CD14-positive monocyte (primary cell): Measurements from ENCODE around the gene PSMB1. TPM values are rescaled to one million over a fixed set of nuclear protein-coding genes. Genes with fewer than 3 reads are reported as not detected.

ENCODE experiments used
- DNase-seq, 3 donors: peaks; one replicate each; pipeline ENCODE4 v3.0.0-alpha.2; 2011 to 2022
- H2AFZ ChIP-seq: 2 replicates; pipeline ENCODE4 v1.6.0; 2012; ENCODE audit warnings: mild to moderate bottlenecking, low read depth, low read length, inconsistent platforms; ENCODE audit not compliant: insufficient read depth, poor library complexity, severe bottlenecking
- H3K27ac ChIP-seq, 2 donors: 1 replicate in 1 of 2; 2 replicates in 1 of 2; pipeline ENCODE4 v1.5.1; 2012 to 2013; ENCODE audit warnings: low read length in 2 of 2, control low read depth in 1 of 2, inconsistent platforms in 1 of 2, low read depth in 1 of 2, mild to moderate bottlenecking in 1 of 2
- H3K27me3 ChIP-seq, 2 donors: one replicate each; pipeline versions ENCODE4 v1.6.0 to v1.6.1; 2011 to 2013; ENCODE audit warnings: low read length in 2 of 2; ENCODE audit not compliant: control insufficient read depth in 2 of 2, insufficient read depth in 2 of 2
- H3K36me3 ChIP-seq, 2 donors: replicated peaks in 1 of 2; 1 replicate in 1 of 2; 2 replicates in 1 of 2; pipeline versions ENCODE4 v1.5.1 to v1.6.1; 2012 to 2013; ENCODE audit warnings: low read length in 2 of 2, control low read depth in 1 of 2, inconsistent platforms in 1 of 2, mild to moderate bottlenecking in 1 of 2; ENCODE audit not compliant: insufficient read depth in 2 of 2, control insufficient read depth in 1 of 2
- H3K4me1 ChIP-seq, 2 donors: 1 replicate in 1 of 2; 2 replicates in 1 of 2; pipeline versions ENCODE4 v1.5.1 to v1.6.1; 2012 to 2013; ENCODE audit warnings: low read length in 2 of 2, control low read depth in 1 of 2, inconsistent platforms in 1 of 2, mild to moderate bottlenecking in 1 of 2, moderate library complexity in 1 of 2; ENCODE audit not compliant: insufficient read depth in 2 of 2, control insufficient read depth in 1 of 2
- H3K4me2 ChIP-seq: replicated peaks from 2 replicates; pipeline ENCODE3; 2012; ENCODE audit warnings: low read length, moderate library complexity, mild to moderate bottlenecking; ENCODE audit not compliant: poor library complexity, severe bottlenecking; ENCODE audit errors: extremely low read depth
- H3K4me3 ChIP-seq, 3 experiments: fragments of 200-600 bp in 1 of 3; sonication (generic) in 1 of 3; replicated peaks in 1 of 3; 1 replicate in 2 of 3; 2 replicates in 1 of 3; pipeline ENCODE4 v1.5.1; 2011 to 2013; ENCODE audit warnings: low read length in 3 of 3, mild to moderate bottlenecking in 3 of 3, control low read depth in 2 of 3, low read depth in 2 of 3, inconsistent platforms in 1 of 3, moderate library complexity in 1 of 3
- H3K79me2 ChIP-seq: 2 replicates; pipeline ENCODE4 v1.6.0; 2012; ENCODE audit warnings: mild to moderate bottlenecking, control low read depth, inconsistent platforms, low read length, moderate library complexity; ENCODE audit not compliant: insufficient read depth
- H3K9ac ChIP-seq: 2 replicates; pipeline ENCODE4 v1.6.0; 2017; ENCODE audit warnings: low read length, mild to moderate bottlenecking; ENCODE audit not compliant: insufficient read depth, poor library complexity, severe bottlenecking
- H3K9me3 ChIP-seq, 2 donors: replicated peaks in 1 of 2; 1 replicate in 1 of 2; 2 replicates in 1 of 2; pipeline versions ENCODE4 v1.5.1 to v1.6.1; 2012 to 2013; ENCODE audit warnings: low read length in 2 of 2, control low read depth in 1 of 2; ENCODE audit not compliant: control insufficient read depth in 1 of 2, insufficient read depth in 1 of 2
- H4K20me1 ChIP-seq: 2 replicates; pipeline ENCODE4 v1.6.0; 2012; ENCODE audit warnings: mild to moderate bottlenecking, low read length, control low read depth, moderate library complexity; ENCODE audit not compliant: insufficient read depth
- H3K27ac Mint-ChIP-seq, 7 donors: one replicate each; pipeline ENCODE4 v1.8.0; 2020; ENCODE audit warnings: mild to moderate bottlenecking in 7 of 7, mixed read lengths in 7 of 7, moderate library complexity in 6 of 7, inconsistent platforms in 2 of 7
- H3K27me3 Mint-ChIP-seq, 3 donors: one replicate each; pipeline ENCODE4 v1.8.0; 2021 to 2022; ENCODE audit warnings: low read depth in 3 of 3, mild to moderate bottlenecking in 3 of 3, mixed read lengths in 3 of 3, moderate library complexity in 3 of 3, inconsistent platforms in 1 of 3
- H3K36me3 Mint-ChIP-seq, 2 donors: one replicate each; pipeline ENCODE4 v1.8.0; 2020; ENCODE audit warnings: mixed read lengths in 2 of 2, inconsistent platforms in 1 of 2, mild to moderate bottlenecking in 1 of 2
- H3K4me1 Mint-ChIP-seq: one replicate; pipeline ENCODE4 v1.8.0; 2020; ENCODE audit warnings: mild to moderate bottlenecking, mixed read lengths
- H3K4me3 Mint-ChIP-seq, 2 donors: one replicate each; pipeline ENCODE4 v1.8.0; 2020; ENCODE audit warnings: mild to moderate bottlenecking in 2 of 2, mixed read lengths in 2 of 2, moderate library complexity in 1 of 2
- H3K9me3 Mint-ChIP-seq, 7 donors: one replicate each; pipeline ENCODE4 v1.8.0; 2020 to 2022; ENCODE audit warnings: mixed read lengths in 7 of 7, mild to moderate bottlenecking in 6 of 7, moderate library complexity in 6 of 7, inconsistent platforms in 2 of 7
- WGBS: methylation state at CpG from one replicate; pipeline ENCODE4 v1.1.5; 2013; ENCODE audit warnings: missing lambda C conversion rate; ENCODE audit not compliant: insufficient coverage; 5-methylcytosine and 5-hydroxymethylcytosine counted together
- intact Hi-C, 2 donors: fragments of 100-400 bp; cut with micrococcal nuclease; formaldehyde crosslinking; loops; one replicate each; pipeline versions ENCODE4 v1.15.0 to v1.15.1; 2023
- polyA plus RNA-seq, 3 donors: library from polyadenylated mRNA; depleted of rRNA in 1 of 3; unstranded in 2 of 3; stranded (reverse) in 1 of 3; fragments of 300-500 nt in 2 of 3; fragments of >200 nt in 1 of 3; fragmentation: Illumina TruSeq in 2 of 3; gene quantifications; 1 replicate in 2 of 3; 2 replicates in 1 of 3; pipeline ENCODE4 v1.2.3, GENCODE V29; 2012 to 2021
- TF ChIP-seq, protein P1 (sequence below): fragments of 200-600 bp; IDR thresholded peaks from one replicate; pipeline ENCODE4 v1.8.0; 2022; ENCODE audit warnings: antibody characterized with exemption, mild to moderate bottlenecking

Gene PSMB1
- polyA plus RNA-seq, 3 donors = 172 to 647 (median 558) TPM

- Mint-ChIP-seq H3K27ac (no peak overlapping the region), H3K4me3 (no peak overlapping the region), H3K4me1 (peaks cover 12% of the 10 kb centered on the region), H3K9me3 (no peaks in the 10 kb centered on the region), H3K36me3 (peaks cover 19 to 30% of the 10 kb centered on the region in 2 donors), H3K27me3 (no peaks in the 10 kb centered on the region)
- intact Hi-C loops = loop anchor here (2.0 kb wide), 2 partner anchors 803 to 805 kb away; partner anchors contain the start of genes DYNLT2 (in 1 of the 2) and ERMARD (in 1 of the 2)
- peaks cover 22 to 26% of the 10 kb centered on the region in 2 donors for H3K4me1 ChIP-seq
- peak overlapping the region in 1 of 3 experiments; percentile 90 for H3K4me3 ChIP-seq
- H3K27me3 ChIP-seq = no peaks in the 10 kb centered on the region
- peak overlapping the region in 1 of 2 donors; percentile 96 for H3K27ac ChIP-seq
- H4K20me1 ChIP-seq = no peaks in the 10 kb centered on the region
- TF ChIP-seq, protein P1, sequence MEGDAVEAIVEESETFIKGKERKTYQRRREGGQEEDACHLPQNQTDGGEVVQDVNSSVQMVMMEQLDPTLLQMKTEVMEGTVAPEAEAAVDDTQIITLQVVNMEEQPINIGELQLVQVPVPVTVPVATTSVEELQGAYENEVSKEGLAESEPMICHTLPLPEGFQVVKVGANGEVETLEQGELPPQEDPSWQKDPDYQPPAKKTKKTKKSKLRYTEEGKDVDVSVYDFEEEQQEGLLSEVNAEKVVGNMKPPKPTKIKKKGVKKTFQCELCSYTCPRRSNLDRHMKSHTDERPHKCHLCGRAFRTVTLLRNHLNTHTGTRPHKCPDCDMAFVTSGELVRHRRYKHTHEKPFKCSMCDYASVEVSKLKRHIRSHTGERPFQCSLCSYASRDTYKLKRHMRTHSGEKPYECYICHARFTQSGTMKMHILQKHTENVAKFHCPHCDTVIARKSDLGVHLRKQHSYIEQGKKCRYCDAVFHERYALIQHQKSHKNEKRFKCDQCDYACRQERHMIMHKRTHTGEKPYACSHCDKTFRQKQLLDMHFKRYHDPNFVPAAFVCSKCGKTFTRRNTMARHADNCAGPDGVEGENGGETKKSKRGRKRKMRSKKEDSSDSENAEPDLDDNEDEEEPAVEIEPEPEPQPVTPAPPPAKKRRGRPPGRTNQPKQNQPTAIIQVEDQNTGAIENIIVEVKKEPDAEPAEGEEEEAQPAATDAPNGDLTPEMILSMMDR = no peak
- H3K36me3 ChIP-seq = peaks cover 11 to 35% of the 10 kb centered on the region in 2 donors
- no peak overlapping the region for H3K9ac ChIP-seq
- DNase-seq = no peak
- H3K79me2 ChIP-seq = peaks cover 87% of the 10 kb centered on the region
- no peaks in the 10 kb centered on the region for H3K9me3 ChIP-seq
- H3K4me2 ChIP-seq = peak overlapping the region; percentile 87
- 45% methylated on average over 2 of the region's 3 CpGs for WGBS
- peak overlapping the region; percentile 89 for H2AFZ ChIP-seq
These were observed 2.2 kb upstream of the PSMB1 start for GRCh38 chr6:170555305-170555704.

DNA sequence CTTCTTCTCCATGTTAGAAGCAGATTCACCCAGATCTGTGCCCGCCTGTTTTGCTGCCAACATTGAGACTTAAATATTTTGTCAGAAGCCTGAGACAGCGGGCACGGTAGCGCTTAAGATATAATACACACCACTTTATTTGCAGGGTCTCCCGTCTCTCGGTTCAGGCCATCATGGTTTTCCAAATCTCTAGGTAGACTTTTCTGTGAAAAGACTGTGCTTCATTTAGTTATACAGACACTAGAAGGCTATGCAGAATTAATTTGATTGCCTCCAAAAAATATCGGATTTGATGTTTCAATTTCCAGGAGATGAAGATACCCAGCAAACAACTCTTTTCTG, 1.7 kb upstream of the PSMB1 start:
- peaks cover 14 to 25% of the 10 kb centered on the region in 2 donors for H3K36me3 Mint-ChIP-seq
- TF ChIP-seq, protein P1 = no peak

More for the DNA sequence above, 1.7 kb upstream of the PSMB1 start:
- 0% methylated on average over 4 of the region's 7 CpGs for WGBS
- peaks cover under 1% of the 10 kb centered on the region for H4K20me1 ChIP-seq
- H3K4me3 Mint-ChIP-seq = no peak overlapping the region
- H3K9me3 ChIP-seq = no peaks in the 10 kb centered on the region
- peak overlapping the region; percentile 96 for H3K27ac ChIP-seq
- peaks cover 13 to 35% of the 10 kb centered on the region in 2 donors for H3K36me3 ChIP-seq
- H3K4me3 ChIP-seq = peak overlapping the region; percentile 71 to 90 (median 89)
- H3K9ac ChIP-seq = peak overlapping the region; percentile 94
- peaks cover 22 to 26% of the 10 kb centered on the region in 2 donors for H3K4me1 ChIP-seq
- peak overlapping the region; percentile 89 for H2AFZ ChIP-seq
- no peaks in the 10 kb centered on the region for H3K27me3 Mint-ChIP-seq
- no peaks in the 10 kb centered on the region for H3K27me3 ChIP-seq
- peak overlapping the region; percentile 87 for H3K4me2 ChIP-seq
- H3K4me1 Mint-ChIP-seq = peaks cover 13% of the 10 kb centered on the region
- no peaks in the 10 kb centered on the region for H3K9me3 Mint-ChIP-seq
- intact Hi-C loops = loop anchor here (2.0 to 5.0 kb wide), 4 partner anchors 247 to 852 kb away; partner anchors contain the start of genes C6orf120 (in 2 of the 2), FAM120B (in 2 of the 2), WDR27 (in 2 of the 2) and DYNLT2 (in 1 of the 2)
- peaks cover 87% of the 10 kb centered on the region for H3K79me2 ChIP-seq
- DNase-seq = no peak
- H3K27ac Mint-ChIP-seq = no peak overlapping the region
